ENCODE measurements around the gene CFAP92. TPM values are rescaled to one million over a fixed set of nuclear protein-coding genes. Genes with fewer than 3 reads are reported as not detected.
A peak's percentile ranks its signal among the peaks of the same experiment; 100 is the strongest.

CFAP92 gene
- total and polyA plus RNA-seq, 10 donors, result 0.29 to 3.1 (median 1.3) TPM

- Histone ChIP-seq H3K4me3 (no peak overlapping the region), H3K27ac (peak overlapping the region in 2 of 8 donors; percentile 32 to 38), H3K36me3 (no peaks in the 10 kb centered on the region), H3K4me1 (peaks cover 7 to 34% (median 17%) of the 10 kb centered on the region in 6 donors), H3K27me3 (replicated peaks in 1 of 7) (no peaks in the 10 kb centered on the region), H3K9me3 (no peaks in the 10 kb centered on the region)
- intact Hi-C loops (cut with DNase I; ENCODE audit: low total_unique reads), result loop anchor here (5.0 kb wide), 1 partner anchor 276 kb away; the partner anchor contains the start of gene COPG1
- no peak for DNase-seq
- WGBS, 5 donors, result 60 to 68% (median 64%) methylated on average over 6 of the region's 6 CpGs
- TF ChIP-seq, protein P1, sequence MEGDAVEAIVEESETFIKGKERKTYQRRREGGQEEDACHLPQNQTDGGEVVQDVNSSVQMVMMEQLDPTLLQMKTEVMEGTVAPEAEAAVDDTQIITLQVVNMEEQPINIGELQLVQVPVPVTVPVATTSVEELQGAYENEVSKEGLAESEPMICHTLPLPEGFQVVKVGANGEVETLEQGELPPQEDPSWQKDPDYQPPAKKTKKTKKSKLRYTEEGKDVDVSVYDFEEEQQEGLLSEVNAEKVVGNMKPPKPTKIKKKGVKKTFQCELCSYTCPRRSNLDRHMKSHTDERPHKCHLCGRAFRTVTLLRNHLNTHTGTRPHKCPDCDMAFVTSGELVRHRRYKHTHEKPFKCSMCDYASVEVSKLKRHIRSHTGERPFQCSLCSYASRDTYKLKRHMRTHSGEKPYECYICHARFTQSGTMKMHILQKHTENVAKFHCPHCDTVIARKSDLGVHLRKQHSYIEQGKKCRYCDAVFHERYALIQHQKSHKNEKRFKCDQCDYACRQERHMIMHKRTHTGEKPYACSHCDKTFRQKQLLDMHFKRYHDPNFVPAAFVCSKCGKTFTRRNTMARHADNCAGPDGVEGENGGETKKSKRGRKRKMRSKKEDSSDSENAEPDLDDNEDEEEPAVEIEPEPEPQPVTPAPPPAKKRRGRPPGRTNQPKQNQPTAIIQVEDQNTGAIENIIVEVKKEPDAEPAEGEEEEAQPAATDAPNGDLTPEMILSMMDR (IDR thresholded peaks at IDR 0.05 in 8 of 11, conservative IDR thresholded peaks at IDR 0.05 in 3 of 11), result no peak
- TF ChIP-seq POLR2A (IDR thresholded peaks at IDR 0.05) (no peak), POLR2AphosphoS5 (IDR thresholded peaks at IDR 0.05) (peak in 1 of 3 donors; percentile 15)
Measured at GRCh38 chr3:128971421-128972100, 22.3 kb downstream of the CFAP92 start.

GRCh38 chr3:128970740-128971047 lies 23.2 kb downstream of the CFAP92 start:
- Histone ChIP-seq H3K9me3 (no peaks in the 10 kb centered on the region), H3K27ac (peak overlapping the region in 1 of 8 donors; percentile 38), H3K4me3 (no peak overlapping the region), H3K4me1 (peaks cover 7 to 34% (median 17%) of the 10 kb centered on the region in 6 donors), H3K36me3 (no peaks in the 10 kb centered on the region), H3K27me3 (replicated peaks in 1 of 7) (no peaks in the 10 kb centered on the region)
- intact Hi-C loops (cut with DNase I; ENCODE audit: low total_unique reads), result loop anchor here (5.0 kb wide), 1 partner anchor 277 kb away; the partner anchor contains the start of gene COPG1
- TF ChIP-seq POLR2AphosphoS5 (IDR thresholded peaks at IDR 0.05) (no peak), POLR2A (IDR thresholded peaks at IDR 0.05) (no peak)
- TF ChIP-seq, protein P1 (IDR thresholded peaks at IDR 0.05 in 8 of 11, conservative IDR thresholded peaks at IDR 0.05 in 3 of 11), result no peak
- DNase-seq, result no peak
- WGBS, 5 donors, result 27 to 58% (median 39%) methylated on average over 1 of the region's 1 CpG

- peaks cover 7 to 34% (median 17%) of the 10 kb centered on the region in 6 donors for H3K4me1 ChIP-seq
- DNase-seq, result peak; percentile 85
- no peaks in the 10 kb centered on the region for H3K27me3 ChIP-seq (replicated peaks in 1 of 7)
- no peak overlapping the region for H3K4me3 ChIP-seq
- TF ChIP-seq POLR2AphosphoS5 (IDR thresholded peaks at IDR 0.05), result peak in 1 of 3 donors; percentile 9
- TF ChIP-seq POLR2A (IDR thresholded peaks at IDR 0.05), result no peak
- TF ChIP-seq, protein P1 (IDR thresholded peaks at IDR 0.05 in 8 of 11, conservative IDR thresholded peaks at IDR 0.05 in 3 of 11), result peak; percentile 68 to 93 (median 84)
- H3K9me3 ChIP-seq, result no peaks in the 10 kb centered on the region
- H3K27ac ChIP-seq, result no peak overlapping the region
- H3K36me3 ChIP-seq, result no peaks in the 10 kb centered on the region
- intact Hi-C loops (cut with DNase I; ENCODE audit: low total_unique reads), result loop anchor here (5.0 kb wide), 1 partner anchor 277 kb away; the partner anchor contains the start of gene COPG1
- 11 to 16% (median 14%) methylated on average over 12 of the region's 12 CpGs for WGBS, 5 donors
Measured at GRCh38 chr3:128969993-128970739, 23.7 kb downstream of the CFAP92 start.

Measured in spleen (tissue), 11 donors.